Kidney glomerular epithelial cell (primary cell): ENCODE data around the gene ARSD.
A peak's percentile ranks its signal among the peaks of the same experiment; 100 is the strongest.
"Not testable (repeated sequence)": the region's sequence is repeated elsewhere in the genome, so short reads cannot be mapped to it uniquely, and the experiment has no call there.

Source experiments
- DNase-seq: peaks from one replicate; lab custom pipeline; 2025; lab: John Stamatoyannopoulos, UW

ARSD gene

DNA sequence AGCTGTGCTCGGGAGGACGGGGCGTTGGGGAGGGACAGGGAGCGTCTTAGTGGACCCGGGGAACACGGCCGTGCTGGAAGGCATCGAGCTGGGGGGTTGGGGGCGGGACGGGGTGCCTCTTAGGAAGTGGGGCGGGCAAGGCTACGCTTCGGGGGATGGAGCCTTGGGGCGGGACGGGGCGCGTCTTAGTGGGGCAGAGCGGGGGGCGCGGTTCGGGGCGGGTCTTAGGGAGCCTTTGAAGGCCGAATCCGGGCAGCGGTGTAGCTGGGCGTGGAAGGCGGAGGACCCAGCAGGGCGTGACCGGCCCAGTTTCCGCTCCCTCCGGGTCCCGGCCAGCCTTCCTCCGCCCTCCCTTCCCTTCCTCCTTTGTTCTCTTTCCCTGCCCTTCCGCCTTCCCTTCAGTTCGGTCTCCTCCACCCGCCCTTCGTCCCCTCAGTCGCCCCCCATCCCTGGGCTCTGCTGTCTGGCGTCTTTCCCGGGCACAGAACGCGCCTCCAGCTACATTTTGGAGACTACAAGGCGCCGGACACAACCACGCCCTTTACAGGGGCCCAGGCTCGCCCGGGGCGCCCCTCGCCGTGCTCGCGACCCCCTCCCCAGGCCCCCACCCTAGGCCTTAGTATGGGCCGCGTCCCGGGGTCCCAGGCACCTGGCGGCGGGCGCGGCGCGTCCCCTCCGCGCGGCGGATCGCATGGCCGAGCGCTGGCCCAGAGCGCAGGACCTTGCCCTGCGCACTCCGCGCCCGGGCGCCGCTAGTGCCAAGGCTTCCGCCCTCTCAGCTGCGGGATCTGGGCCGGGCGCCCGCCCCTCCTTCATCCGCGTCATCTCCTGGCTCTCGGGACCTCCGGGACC is at the start of gene ARSD:
Gene ARSD (minus strand): TSS at position 757 of the 852 bp plus-strand sequence. CDS start 64 bp downstream, at position 693.
- peak; percentile 31 for DNase-seq

- DNase-seq: not testable (repeated sequence)
These were observed 49.5 kb upstream of the ARSD start for GRCh38 chrX:2978639-2979038.

DNA sequence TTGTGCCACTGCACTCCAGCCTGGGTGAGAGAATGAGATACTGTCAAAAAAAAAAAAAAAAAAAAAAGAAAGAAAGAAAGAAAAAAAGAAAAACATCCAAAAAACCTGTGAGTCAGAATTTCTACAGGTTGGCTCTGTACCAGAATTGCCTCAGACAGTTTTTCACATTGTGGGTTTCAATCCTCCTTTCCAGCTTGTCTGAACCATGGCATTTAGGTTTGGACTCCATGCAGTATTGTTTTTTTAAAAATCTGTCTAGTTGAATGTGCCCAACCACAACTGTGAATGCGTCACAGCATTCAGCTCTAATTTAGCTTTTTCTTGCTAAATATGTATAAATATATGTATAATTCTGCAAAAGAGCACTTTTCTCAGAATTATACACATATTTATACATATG is 45.8 kb upstream of the ARSD start:
- no peak for DNase-seq

- DNase-seq: no peak
These were observed 43.3 kb upstream of the ARSD start for GRCh38 chrX:2972391-2972790.

- no peak for DNase-seq
These were observed 39.9 kb upstream of the ARSD start for GRCh38 chrX:2969021-2969420.

DNA sequence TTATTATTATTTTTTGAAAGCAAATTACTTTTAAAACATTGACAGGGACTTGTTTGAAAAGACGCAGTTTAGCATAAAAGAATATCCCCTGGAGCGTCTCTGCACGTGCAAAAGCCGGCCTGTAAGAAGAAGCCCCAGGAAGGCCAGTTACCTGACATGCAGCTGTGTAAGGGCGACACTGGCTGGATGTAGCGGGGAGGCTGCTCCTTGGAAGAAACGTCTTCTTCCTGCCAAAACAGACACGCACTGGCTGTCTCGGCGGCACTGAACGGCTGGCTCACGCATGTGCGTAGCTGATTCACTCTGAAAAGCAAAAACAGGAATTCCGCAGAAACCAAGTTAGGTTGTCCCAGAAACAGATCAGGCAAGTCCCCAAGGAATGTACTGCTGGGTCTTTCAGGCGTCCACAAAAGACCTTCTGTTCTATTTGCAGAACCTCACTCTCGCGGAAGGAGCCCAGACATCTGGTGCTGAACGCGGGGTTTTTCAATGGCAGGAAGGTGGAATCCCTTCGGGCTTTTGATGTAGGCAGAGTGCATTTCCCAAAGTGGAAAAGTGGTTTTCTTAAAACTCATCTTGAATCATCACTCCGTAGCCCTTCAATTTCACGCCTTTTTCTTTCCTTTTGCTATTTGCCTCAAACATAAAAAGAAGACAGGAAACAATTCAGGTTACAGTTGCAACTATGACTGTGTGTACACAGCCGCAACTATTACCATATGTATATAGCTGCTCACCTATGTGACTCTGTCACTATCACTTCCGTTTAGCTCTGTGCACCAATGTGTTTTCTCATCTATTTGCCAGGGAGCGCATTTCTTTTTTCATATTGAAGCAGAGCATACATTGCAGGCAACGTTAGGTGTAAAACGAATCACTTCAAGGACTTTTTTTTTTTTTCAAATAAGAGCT is 39.1 kb upstream of the ARSD start:
- DNase-seq: no peak

GRCh38 chrX:2967584-2967983 is 38.4 kb upstream of the ARSD start:
- DNase-seq: no peak

DNA sequence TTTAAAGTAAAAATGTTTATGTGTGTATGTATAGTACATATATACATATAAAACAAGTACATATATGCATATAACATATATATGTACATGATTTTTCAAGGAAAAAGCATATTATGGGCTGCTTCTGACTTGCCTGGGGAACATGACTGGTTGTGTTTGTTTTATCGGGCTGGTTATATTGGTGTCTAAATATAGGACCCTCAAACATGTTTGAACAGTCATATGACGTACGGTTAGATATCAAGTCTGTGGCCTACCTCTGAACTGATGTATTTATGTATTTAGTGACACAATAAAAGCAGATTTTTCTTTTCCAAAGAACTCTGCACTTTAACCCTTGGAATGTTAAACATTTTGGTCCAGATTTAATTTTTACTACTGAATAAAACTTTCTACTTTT is 37.9 kb upstream of the ARSD start:
- no peak for DNase-seq

- no peak for DNase-seq
These were observed 36.8 kb upstream of the ARSD start for GRCh38 chrX:2965965-2966364.

DNA sequence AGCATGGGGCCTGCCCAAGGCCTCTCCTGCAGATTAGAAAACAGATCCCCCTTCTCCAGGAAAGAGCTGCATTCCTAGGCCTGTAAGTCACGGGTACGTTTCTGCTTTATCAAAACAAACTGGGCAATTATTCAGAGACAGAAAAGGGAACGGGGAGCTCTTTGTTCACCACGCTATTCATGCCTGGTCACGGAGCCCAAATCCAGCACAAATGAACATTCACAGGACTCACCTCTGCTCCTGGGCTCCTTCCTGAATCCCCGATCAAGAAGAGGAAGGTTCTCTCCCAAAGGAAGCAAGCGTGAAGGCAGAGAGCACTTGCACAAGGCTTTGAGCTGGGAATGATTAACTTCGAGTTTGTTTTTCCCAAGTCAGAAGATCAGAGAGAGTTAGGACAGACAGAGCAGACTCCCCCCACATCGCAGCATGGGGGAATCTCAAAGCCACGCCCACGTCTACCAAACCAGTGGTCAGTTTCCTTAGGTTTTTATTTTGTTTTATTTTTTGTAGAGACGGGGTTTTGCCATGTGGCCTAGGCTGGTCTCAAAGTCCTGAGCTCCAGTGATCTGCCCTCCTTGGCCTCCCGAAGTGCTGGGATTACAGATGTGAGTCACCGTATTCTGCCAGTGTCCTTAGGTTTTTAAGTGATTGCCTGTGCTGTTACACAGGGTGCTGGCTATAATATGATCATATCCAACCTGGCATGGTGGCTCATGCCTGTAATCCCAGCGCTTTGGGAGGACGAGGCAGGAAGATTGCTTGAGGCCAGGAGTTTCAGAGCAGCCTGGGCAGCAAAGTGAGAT is 35.1 kb upstream of the ARSD start:
- peak; percentile 62 for DNase-seq

GRCh38 chrX:2963449-2963848 is 34.3 kb upstream of the ARSD start:
- not testable (repeated sequence) for DNase-seq

DNA sequence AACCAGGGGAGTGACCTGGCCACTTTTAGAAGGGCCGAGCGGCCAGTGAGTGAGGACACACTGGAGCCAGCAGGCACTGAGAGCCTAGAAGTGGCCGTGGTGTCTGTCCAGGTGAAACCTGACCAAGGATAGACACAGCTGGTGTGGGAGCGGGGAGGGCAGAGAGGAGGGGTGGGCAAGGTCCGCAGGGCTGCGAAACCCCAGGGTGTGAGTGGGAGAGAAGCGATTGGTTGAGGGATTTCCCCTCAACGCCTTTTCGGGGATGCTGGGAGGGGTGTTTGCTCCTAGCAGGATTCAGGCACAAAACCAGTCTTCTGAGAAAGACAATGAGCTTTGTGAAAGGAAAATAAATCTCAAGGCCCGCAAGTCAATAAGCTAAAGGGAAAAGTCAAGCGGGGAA is 33.2 kb upstream of the ARSD start:
- DNase-seq: no peak

GRCh38 chrX:2960861-2961515 is 31.8 kb upstream of the ARSD start:
- no peak for DNase-seq

DNA sequence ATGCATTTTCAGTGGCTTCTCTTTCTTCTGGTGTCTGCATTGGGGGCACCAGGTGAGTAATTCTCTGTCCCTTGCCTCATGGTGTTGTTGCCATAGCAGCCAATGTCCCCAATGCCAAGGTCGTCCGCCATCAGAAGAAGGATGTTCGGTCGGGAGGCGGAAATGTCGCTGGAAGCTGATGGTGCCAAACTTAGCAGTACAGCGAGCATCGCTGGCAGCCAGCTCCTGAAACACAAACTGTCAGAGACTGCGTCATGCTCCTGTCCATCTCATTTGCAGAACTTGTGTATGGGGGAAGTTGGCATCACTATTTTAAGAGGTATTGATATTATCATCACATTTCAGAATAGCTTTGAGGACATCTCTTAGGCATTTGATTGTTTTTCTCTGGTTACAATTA is 29.1 kb upstream of the ARSD start:
- no peak for DNase-seq

GRCh38 chrX:2955838-2956237 is 26.7 kb upstream of the ARSD start:
- DNase-seq: no peak

GRCh38 chrX:2955281-2955680 is 26.1 kb upstream of the ARSD start:
- no peak for DNase-seq

DNA sequence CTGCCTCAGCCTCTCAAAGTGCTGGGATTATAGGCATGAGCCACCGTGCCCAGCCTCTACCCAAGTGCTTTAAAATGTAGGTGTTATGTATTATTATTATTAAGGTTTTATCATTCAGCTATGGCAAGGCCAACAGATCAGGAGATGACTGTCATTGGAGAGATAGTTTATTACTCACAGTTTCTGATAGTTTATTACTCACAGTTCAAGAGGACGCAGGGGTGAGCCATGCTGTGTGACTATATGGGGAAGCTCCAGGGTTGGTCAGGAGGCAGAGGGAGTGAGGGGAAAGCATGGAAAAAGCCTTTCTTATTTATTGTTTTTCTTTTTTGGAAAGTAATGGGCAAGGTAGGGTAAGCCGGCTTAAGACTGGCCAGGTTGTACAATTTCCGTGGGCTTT is 25.4 kb upstream of the ARSD start:
- no peak for DNase-seq

DNA sequence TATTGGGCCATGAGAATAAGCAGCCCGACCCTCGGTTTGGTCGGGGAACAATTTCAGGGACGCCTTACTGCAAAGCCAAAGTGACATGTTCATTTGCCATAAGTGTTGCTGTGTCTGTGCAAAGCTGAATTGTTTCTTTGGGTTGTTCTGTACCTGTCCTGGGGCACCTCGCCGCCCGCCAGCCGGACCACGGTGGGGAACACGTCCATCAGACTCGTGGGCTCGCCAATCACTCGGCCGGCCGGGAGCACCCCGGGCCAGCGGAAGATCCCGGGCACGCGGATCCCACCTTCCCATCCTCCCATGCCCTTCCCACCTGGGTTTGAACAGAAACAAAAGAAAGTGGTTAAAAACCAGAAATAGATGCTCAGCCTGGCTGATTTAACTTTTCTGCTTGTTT is 8.8 kb upstream of the ARSD start:
- DNase-seq: not testable (repeated sequence)

GRCh38 chrX:2934715-2935710 is 5.9 kb upstream of the ARSD start:
- no peak for DNase-seq
